A549 (cell line): ENCODE data around the gene TBC1D1. TPM values are rescaled to one million over a fixed set of nuclear protein-coding genes. Genes with fewer than 3 reads are reported as not detected.

ENCODE experiments used
- ATAC-seq, 2 experiments: fragments of 200-7000 bp in 1 of 2; fragments of >200 bp in 1 of 2; cut with Nextera tagmentation in 1 of 2; cut with Tn5 transposase in 1 of 2; 3 replicates each; pipeline versions ENCODE4 v1.8.0 to v1.9.1; 2018 to 2020; ENCODE audit warnings: mild to moderate bottlenecking in 1 of 2, moderate library complexity in 1 of 2
- CTCF ChIA-PET: fragments of 300-600 bp; sonication (Branson Sonifier 250); formaldehyde crosslinking; extraction: SDS; loops from one replicate; lab custom pipeline; 2021; ENCODE audit warnings: antibody characterized with exemption, inconsistent platforms; lab: Yijun Ruan, JAX
- POLR2A ChIA-PET: fragments of 350-600 bp; formaldehyde crosslinking; extraction: SDS; loops from one replicate; lab custom pipeline; 2021; ENCODE audit warnings: antibody characterized with exemption, inconsistent platforms; lab: Yijun Ruan, JAX
- DNase-seq, 2 experiments: peaks; one replicate each; pipeline versions ENCODE4 v3.0.0 to v3.0.0-alpha.2; 2011 to 2016; ENCODE audit warnings: low read depth in 1 of 2, low spot score in 1 of 2
- FAIRE-seq: peaks from 2 replicates; lab custom pipeline; 2011; peaks lifted over from hg19 to GRCh38; lab: Jason Lieb, UNC
- H3K27ac ChIP-seq, 2 experiments: fragments of >200 bp; sonication (Bioruptor Twin); formaldehyde crosslinking; 3 replicates each; pipeline ENCODE4 v1.5.1; 2016 to 2017
- H3K4me1 ChIP-seq: fragments of >200 bp; sonication (Bioruptor Twin); formaldehyde crosslinking; 3 replicates; pipeline ENCODE4 v1.6.1; 2016
- H3K4me2 ChIP-seq: fragments of >200 bp; sonication (Bioruptor Twin); formaldehyde crosslinking; 3 replicates; pipeline ENCODE4 v1.6.1; 2016
- H3K4me3 ChIP-seq: fragments of >200 bp; sonication (Bioruptor Twin); formaldehyde crosslinking; 3 replicates; pipeline ENCODE4 v1.5.1; 2016
- H3K9me3 ChIP-seq: fragments of >200 bp; sonication (Bioruptor Twin); formaldehyde crosslinking; 3 replicates; pipeline ENCODE4 v1.6.1; 2016
- BHLHE40 ChIP-seq: IDR thresholded peaks from 2 replicates; pipeline ENCODE4 v1.6.1; 2012; ENCODE audit warnings: low read depth, low read length, inconsistent platforms
- CEBPB ChIP-seq, 2 experiments: fragments of >200 bp in 1 of 2; sonication (Bioruptor Twin) in 1 of 2; formaldehyde crosslinking in 1 of 2; IDR thresholded peaks; 2 replicates each; pipeline ENCODE4 v1.6.1; 2012 to 2016
- CHD2 ChIP-seq: fragments of 150-350 bp; IDR thresholded peaks from 2 replicates; pipeline ENCODE4 v1.6.1; 2014; ENCODE audit warnings: low read length; ENCODE audit not compliant: partially characterized antibody
- EHF ChIP-seq: fragments of 250-450 bp; sonication (Bioruptor Pico); IDR thresholded peaks from 2 replicates; pipeline ENCODE4 v1.5.0; 2020; ENCODE audit warnings: mild to moderate bottlenecking
- ELK1 ChIP-seq: fragments of 150-350 bp; IDR thresholded peaks from 2 replicates; pipeline ENCODE4 v1.6.1; 2014; ENCODE audit warnings: low read depth, mild to moderate bottlenecking, low read length
- GATA3 ChIP-seq: IDR thresholded peaks from 2 replicates; pipeline ENCODE4 v1.6.1; 2012; ENCODE audit warnings: borderline replicate concordance
- HDAC2 ChIP-seq: fragments of 200-600 bp; sonication (generic); IDR thresholded peaks from 2 replicates; pipeline ENCODE4 v1.6.1; 2016
- HEYL ChIP-seq: fragments of 250-450 bp; sonication (Bioruptor Pico); IDR thresholded peaks from 2 replicates; pipeline ENCODE4 v1.8.0; 2021; ENCODE audit warnings: mild to moderate bottlenecking, moderate library complexity
- HMGXB4 ChIP-seq: fragments of 250-450 bp; sonication (Bioruptor Pico); IDR thresholded peaks from 2 replicates; pipeline ENCODE4 v1.5.0; 2021; ENCODE audit warnings: mild to moderate bottlenecking, moderate library complexity, borderline replicate concordance
- HOXA7 ChIP-seq: fragments of 250-450 bp; sonication (Bioruptor Pico); IDR thresholded peaks from 2 replicates; pipeline ENCODE4 v1.5.0; 2020; ENCODE audit warnings: mild to moderate bottlenecking, moderate library complexity
- HOXB5 ChIP-seq: fragments of 250-450 bp; sonication (Bioruptor Pico); IDR thresholded peaks from 2 replicates; pipeline ENCODE4 v1.5.0; 2020; ENCODE audit warnings: mild to moderate bottlenecking, moderate library complexity
- JUNB ChIP-seq: fragments of >200 bp; sonication (Bioruptor Twin); formaldehyde crosslinking; IDR thresholded peaks from 2 replicates; pipeline ENCODE4 v1.6.1; 2016
- MAZ ChIP-seq: fragments of 150-350 bp; IDR thresholded peaks from 2 replicates; pipeline ENCODE4 v1.6.1; 2014; ENCODE audit warnings: antibody characterized with exemption, low read depth, low read length, borderline replicate concordance
- MYC ChIP-seq: IDR thresholded peaks from 2 replicates; pipeline ENCODE4 v1.6.1; 2012; ENCODE audit warnings: mild to moderate bottlenecking, inconsistent platforms, low read length, improper control_type of control experiment, borderline replicate concordance
- POLR2A ChIP-seq: IDR thresholded peaks from 2 replicates; pipeline ENCODE4 v1.6.1; 2012; ENCODE audit warnings: mild to moderate bottlenecking, low read length
- RAD21 ChIP-seq, 2 experiments: fragments of >200 bp in 1 of 2; sonication (Bioruptor Twin) in 1 of 2; formaldehyde crosslinking in 1 of 2; IDR thresholded peaks in 1 of 2; conservative IDR thresholded peaks in 1 of 2; 2 replicates in 1 of 2; 3 replicates in 1 of 2; pipeline ENCODE4 v1.6.1; 2012 to 2018; ENCODE audit warnings: inconsistent platforms in 1 of 2
- RCOR1 ChIP-seq: fragments of 150-350 bp; IDR thresholded peaks from 2 replicates; pipeline ENCODE4 v1.6.1; 2014; ENCODE audit warnings: antibody characterized with exemption, low read length, low read depth
- SMC3 ChIP-seq: fragments of >200 bp; sonication (Bioruptor Twin); formaldehyde crosslinking; IDR thresholded peaks from 3 replicates; pipeline ENCODE4 v1.6.1; 2018; ENCODE audit warnings: inconsistent platforms
- TP53 ChIP-seq: fragments of 250-450 bp; sonication (Bioruptor Pico); IDR thresholded peaks from 2 replicates; pipeline ENCODE4 v1.5.0; 2021; ENCODE audit warnings: mild to moderate bottlenecking, moderate library complexity
- ZSCAN20 ChIP-seq: fragments of 250-450 bp; sonication (Bioruptor Pico); IDR thresholded peaks from 2 replicates; pipeline ENCODE4 v1.8.0; 2022; ENCODE audit warnings: mild to moderate bottlenecking, moderate library complexity
- WGBS: methylation state at CpG from one replicate; pipeline ENCODE4 v1.1.6; 2017; ENCODE audit errors: missing lambda C conversion rate; 5-methylcytosine and 5-hydroxymethylcytosine counted together
- polyA plus RNA-seq, 4 experiments: library from polyadenylated mRNA; depleted of rRNA in 3 of 4; stranded (reverse); fragments of >200 nt; fragmentation: RNase III in 1 of 4; extraction: RNeasy Plus Mini Kit Qiagen cat#74134 plus additional on column Dnase treatment in 1 of 4; gene quantifications; 2 replicates in 3 of 4; 3 replicates in 1 of 4; pipeline ENCODE4 v1.2.3, GENCODE V29; 2011 to 2017
- TF ChIP-seq, protein P1 (sequence below): fragments of 250-450 bp; sonication (Bioruptor Pico); IDR thresholded peaks from 2 replicates; pipeline ENCODE4 v1.5.0; 2020; ENCODE audit warnings: low read depth, mild to moderate bottlenecking, moderate library complexity

TBC1D1 gene
- polyA plus RNA-seq, 2 of the 4 experiments (the other 2 are of a cell fraction), result 26.5 to 28.5 TPM

DNA sequence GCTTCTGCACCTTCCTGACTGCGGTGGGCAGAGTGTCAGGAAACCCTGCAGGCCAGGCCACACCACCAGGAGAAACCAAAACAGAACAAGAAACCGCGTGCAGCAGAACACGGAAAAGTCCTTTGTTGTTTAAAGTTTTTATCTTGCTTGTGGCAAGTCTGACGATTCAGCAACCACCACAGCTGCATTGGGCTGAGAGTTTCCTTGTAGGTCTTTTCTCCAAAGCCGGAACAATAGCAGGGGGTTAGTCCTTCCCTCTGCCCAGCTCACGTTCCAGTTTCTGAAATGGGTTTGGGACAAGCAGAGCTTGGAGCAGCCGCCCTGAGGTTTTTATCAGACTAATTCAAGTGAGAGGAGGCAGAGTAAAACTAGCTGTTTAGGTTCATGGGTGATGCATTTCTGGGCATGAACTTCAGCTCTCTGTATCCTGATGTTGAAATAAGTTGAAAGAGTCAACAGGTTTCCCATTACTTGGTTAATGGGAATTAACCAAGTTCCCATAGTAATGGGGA is 286.2 kb downstream of the TBC1D1 start:
- TF ChIP-seq CHD2, result no peak
- TF ChIP-seq, all 56 proteins: peak for 0

GRCh38 chr4:38177641-38178391 is 286.9 kb downstream of the TBC1D1 start:
- Histone ChIP-seq H3K4me3 (no peak overlapping the region), H3K4me1 (peaks cover 11% of the 10 kb centered on the region; the same call in 2 of the 3 replicates), H3K9me3 (no peaks in the 10 kb centered on the region), H3K4me2 (no peak overlapping the region), H3K27ac (peak overlapping the region in 1 of 2 experiments; percentile 33; a peak in 2 of 6 replicates)
- DNase-seq (no peak), ATAC-seq (no peak), FAIRE-seq (no peak)
- ChIA-PET CTCF (interaction anchor here (0.9 to 5.1 kb wide), 9 partner anchors 9 to 558 kb away, joined by 3 to 102 read pairs (median 15); no protein-coding TSS in a partner anchor), POLR2A (no interaction called here)
- 90% methylated on average over 8 of the region's 11 CpGs for WGBS
- TF ChIP-seq, protein P1, sequence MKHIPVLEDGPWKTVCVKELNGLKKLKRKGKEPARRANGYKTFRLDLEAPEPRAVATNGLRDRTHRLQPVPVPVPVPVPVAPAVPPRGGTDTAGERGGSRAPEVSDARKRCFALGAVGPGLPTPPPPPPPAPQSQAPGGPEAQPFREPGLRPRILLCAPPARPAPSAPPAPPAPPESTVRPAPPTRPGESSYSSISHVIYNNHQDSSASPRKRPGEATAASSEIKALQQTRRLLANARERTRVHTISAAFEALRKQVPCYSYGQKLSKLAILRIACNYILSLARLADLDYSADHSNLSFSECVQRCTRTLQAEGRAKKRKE (CRISPR knock-in tag), result no peak
- TF ChIP-seq MYC, result no peak
- TF ChIP-seq GATA3, result no peak
- no peak for TF ChIP-seq HOXA7 (CRISPR knock-in tag)
- TF ChIP-seq ELK1, result no peak
- TF ChIP-seq MAZ, result no peak
- TF ChIP-seq CEBPB (IDR thresholded peaks at IDR 0.05), result no peak
- no peak for TF ChIP-seq HEYL
- no peak for TF ChIP-seq ZSCAN20
- no peak for TF ChIP-seq TP53 (CRISPR knock-in tag)
- no peak for TF ChIP-seq HMGXB4 (CRISPR knock-in tag)
- no peak for TF ChIP-seq BHLHE40
- no peak for TF ChIP-seq RCOR1
- no peak for TF ChIP-seq SMC3
- TF ChIP-seq HOXB5 (CRISPR knock-in tag), result no peak
- TF ChIP-seq RAD21 (conservative IDR thresholded peaks at IDR 0.05 in 1 of 2, IDR thresholded peaks at IDR 0.05 in 1 of 2), result no peak
- TF ChIP-seq EHF (CRISPR knock-in tag), result no peak
- no peak for TF ChIP-seq HDAC2
- TF ChIP-seq POLR2A, result no peak
- TF ChIP-seq JUNB, result no peak

More for the DNA sequence above, 286.2 kb downstream of the TBC1D1 start:
- ATAC-seq (no peak), FAIRE-seq (no peak), DNase-seq (no peak)
- Histone ChIP-seq H3K4me3 (no peak overlapping the region), H3K4me2 (no peak overlapping the region), H3K4me1 (peaks cover 11% of the 10 kb centered on the region; the same call in 2 of the 3 replicates), H3K9me3 (no peaks in the 10 kb centered on the region), H3K27ac (peak overlapping the region in 1 of 2 experiments; percentile 33; a peak in 3 of 6 replicates)
- CTCF ChIA-PET, result interaction anchor here (0.9 to 5.1 kb wide), 3 partner anchors 8 to 498 kb away, joined by 4 to 46 read pairs (median 15); no protein-coding TSS in a partner anchor
- WGBS, result 80% methylated on average over 8 of the region's 8 CpGs
- POLR2A ChIA-PET, result no interaction called here
